HG03097 (cell line): ENCODE measurements around the gene CWC25.
A peak's percentile ranks its signal among the peaks of the same experiment; 100 is the strongest.
"Not testable (repeated sequence)": the region's sequence is repeated elsewhere in the genome, so short reads cannot be mapped to it uniquely, and the experiment has no call there.

Experiments
- ATAC-seq: cut with Tn5 transposase; IDR thresholded peaks from one replicate; pipeline ENCODE4 v1.9.1; 2021; ENCODE audit not compliant: unreplicated experiment, low FRiP score

Gene CWC25

GRCh38 chr17:38790148-38790707 lies 34.9 kb downstream of the CWC25 start:
- not testable (repeated sequence) for ATAC-seq

DNA sequence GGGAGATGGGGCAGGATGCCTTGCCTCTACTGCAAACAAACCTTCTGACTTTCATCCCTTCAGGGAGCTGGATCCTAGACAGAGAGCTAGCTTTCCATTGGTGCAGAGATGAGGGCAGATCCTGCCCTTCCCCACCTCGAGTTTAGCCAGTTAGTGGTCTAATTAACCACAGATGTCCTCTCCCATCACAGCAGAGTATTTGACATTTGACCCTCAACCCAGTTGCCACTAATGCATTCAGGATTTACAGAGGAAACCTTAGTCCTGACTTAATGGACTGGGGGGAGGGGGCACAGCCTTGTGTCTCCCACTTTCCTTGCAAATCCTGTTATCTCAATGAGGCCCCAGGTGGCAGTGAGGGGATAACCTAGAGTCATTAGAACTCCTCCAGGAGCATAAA lies 35.9 kb downstream of the CWC25 start:
- ATAC-seq, result no peak

DNA sequence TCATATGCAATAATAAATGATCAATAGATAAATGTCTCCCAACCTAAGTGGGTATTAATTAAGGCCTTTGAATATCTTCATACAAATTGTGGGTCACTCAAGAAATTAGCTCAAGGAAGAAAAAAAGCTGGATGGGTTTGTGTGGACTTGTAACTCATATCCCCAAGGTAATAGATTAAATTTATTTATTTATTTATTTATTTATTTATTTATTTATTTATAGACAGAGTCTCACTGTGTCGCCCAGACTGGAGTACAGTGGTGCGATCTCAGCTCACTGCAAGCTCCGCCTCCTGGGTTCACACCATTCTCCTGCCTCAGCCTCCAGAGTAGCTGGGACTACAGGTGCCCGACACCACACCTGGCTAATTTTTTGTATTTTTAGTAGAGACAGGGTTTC lies 37.1 kb downstream of the CWC25 start:
- ATAC-seq, result not testable (repeated sequence)

DNA sequence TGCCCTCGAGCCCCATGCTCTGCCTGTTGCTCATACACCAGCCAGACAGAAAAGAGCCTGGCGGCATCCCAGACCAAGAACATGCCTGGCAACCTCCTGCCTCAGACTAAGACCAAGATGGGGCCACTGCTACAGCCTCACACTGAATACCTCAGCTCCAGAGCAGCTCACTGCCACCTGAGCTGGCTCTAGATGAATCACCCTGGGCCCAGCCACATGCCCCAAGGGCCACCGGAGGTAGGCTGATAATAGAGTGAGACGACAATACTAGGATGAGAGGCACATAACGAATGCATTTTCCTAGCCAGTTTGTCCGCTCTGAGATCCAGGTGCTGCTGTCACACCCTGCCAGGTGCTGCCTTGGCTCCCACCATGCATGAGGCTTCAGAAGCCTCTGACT lies 38.7 kb downstream of the CWC25 start:
- no peak for ATAC-seq

GRCh38 chr17:38783227-38783626 lies 41.9 kb downstream of the CWC25 start:
- no peak for ATAC-seq

DNA sequence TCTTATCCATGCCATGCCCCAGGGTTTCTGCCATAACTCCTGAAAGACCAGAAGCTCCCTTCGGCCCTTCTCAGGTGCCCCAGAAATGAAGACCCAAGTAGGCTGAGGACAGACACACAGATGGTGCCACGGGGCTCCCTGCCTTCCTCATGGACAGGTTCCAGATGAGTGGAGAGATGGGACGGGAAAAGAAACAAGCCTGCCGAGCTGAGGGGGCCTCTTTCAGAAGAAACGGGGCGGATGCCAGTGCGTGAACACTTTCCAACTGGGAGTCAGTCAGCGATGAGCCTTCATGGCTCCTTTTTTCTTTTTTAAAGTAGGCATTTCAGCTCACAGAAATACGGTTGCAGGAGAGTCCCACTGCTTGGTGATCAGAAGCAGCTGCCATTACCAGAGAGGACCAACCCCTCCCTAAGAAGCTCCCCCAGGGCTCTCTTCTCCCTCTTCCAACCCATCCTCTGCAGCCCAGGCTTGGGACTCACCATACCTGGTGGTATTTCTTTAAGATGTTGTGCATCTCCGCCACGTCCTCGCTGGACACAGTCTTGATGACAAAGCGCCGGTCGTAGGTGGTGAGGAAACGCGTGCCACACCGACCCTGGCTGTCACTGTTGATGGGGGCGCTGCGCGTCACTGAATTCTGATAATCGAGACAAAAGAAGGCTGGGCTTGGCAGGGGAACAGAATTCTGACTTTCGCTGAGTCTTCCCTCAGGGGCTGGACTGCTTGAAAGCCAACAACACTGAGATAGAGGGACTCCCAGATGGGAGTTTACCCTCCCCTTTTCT lies 45.0 kb downstream of the CWC25 start:
- ATAC-seq, result no peak

- ATAC-seq, result no peak
Observed at GRCh38 chr17:38777641-38778250, 47.4 kb downstream of the CWC25 start.

GRCh38 chr17:38773258-38773657 lies 51.9 kb downstream of the CWC25 start:
- no peak for ATAC-seq

DNA sequence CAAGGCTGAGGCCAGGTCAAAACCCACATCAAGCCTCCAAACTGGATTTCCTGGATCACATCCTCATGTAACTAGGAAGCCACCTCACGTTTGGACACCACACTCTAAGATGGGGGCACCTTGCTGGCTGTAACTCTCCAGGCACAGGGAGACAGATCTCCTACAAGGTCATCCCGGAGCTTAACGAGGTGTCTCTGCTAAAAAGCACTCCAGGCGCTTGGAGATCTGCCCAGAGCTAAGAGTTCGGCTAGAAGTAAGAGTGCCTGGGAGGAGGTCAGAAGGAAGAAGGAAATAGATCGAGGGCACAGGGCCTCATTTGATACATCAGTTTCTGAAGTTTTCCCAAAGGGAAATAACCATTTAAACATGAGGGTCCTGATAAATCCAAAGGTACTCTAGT lies 56.7 kb downstream of the CWC25 start:
- no peak for ATAC-seq

GRCh38 chr17:38766341-38766740 lies 58.8 kb downstream of the CWC25 start:
- no peak for ATAC-seq

DNA sequence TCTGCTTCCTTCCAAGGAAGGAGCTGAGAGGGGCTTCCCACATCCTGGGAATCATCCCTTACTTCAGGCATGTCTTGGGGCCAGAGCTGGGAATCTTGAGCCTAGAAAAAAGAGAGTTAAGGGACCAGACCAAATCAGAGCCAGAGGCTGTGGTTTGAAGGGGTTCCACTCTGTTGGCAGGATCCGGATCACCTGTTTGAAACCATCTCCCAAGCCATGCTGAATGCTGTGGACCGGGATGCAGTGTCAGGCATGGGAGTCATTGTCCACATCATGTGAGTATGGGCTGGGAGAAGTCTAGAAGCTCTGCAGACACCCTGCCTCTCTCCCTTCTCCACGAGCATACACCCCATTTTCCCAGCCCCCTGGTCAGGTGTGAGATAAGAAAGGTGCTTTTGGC lies 62.9 kb downstream of the CWC25 start:
- ATAC-seq, result no peak

GRCh38 chr17:38761612-38762011 lies 63.5 kb downstream of the CWC25 start:
- no peak for ATAC-seq

GRCh38 chr17:38753071-38753506 lies 72.0 kb downstream of the CWC25 start:
- no peak for ATAC-seq

- ATAC-seq, result peak; percentile 59
Observed at GRCh38 chr17:38752308-38753070, 72.6 kb downstream of the CWC25 start, which contains the start of gene PSMB3. Gene PSMB3 (plus strand): TSS chr17:38752741. CDS start chr17:38752827, 86 bp downstream.

DNA sequence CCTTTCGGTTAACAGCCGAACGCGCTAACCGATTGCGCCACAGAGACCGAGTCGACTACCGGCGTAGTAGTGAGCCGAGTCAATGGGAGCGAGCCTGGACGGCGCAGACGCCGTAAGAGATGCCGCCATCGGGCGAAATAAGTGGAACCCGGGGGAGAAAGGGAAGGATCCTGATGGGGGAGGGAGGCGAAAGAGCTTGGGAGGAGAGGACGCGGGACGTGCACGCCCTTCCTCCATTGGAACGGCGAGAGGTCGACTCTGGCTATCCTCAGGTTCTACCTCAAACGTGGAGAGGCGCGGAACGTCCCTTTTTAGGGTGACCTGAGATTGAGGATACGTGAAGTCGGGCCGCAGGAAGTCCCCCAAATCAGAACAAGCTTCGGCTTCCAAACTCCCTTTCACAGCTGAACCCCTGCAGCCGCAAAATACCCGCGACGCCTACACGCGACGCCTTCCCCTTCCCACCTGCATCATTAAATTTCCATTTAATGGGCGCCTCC lies 73.3 kb downstream of the CWC25 start:
- ATAC-seq, result peak; percentile 27

DNA sequence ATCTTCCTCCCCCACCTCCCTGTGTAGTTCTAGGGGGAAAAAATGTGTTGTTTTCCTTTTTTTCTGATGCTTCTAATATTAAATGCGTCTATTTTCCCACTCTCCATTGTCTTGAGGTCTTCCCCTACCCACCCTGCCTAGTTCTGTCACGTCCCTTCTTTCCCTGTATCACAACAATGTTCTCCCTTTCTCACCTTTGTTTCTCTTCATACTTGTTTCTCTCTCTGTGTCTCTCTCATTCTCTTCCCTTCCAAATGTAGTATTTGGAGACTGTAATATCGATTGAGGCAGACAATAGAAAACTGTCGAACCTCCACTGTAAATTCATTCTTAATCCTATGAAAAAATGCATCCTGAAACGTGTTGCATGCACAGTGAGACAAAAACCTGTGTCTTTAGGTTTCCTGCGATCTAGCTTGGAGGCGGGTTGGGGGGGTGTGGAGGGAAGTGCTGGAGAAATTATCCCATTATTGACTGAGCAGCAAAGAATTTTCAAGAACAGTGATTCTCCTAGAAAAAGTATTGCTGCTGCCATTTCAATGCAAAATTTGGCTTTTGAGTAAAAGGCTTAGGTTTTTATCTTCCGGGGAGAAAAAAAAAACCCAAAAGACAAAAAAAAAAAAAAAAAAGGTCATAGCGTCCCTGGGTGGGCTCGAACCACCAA lies 73.8 kb downstream of the CWC25 start:
- ATAC-seq, result no peak
